ENCODE results near the gene PAX8. TPM values are rescaled to one million over a fixed set of nuclear protein-coding genes. Genes with fewer than 3 reads are reported as not detected.

The PAX8 gene
- total RNA-seq, 1 experiment from 2014 or later: 0.15 TPM

GRCh38 chr2:113219525-113219888 is 59.2 kb downstream of the PAX8 start:
- in situ Hi-C loops (cut with HindIII; ENCODE audit: low pct_unique_long_range_greater_than_20kb, low sequenced_read_pairs): no loop called here
- intact Hi-C loops (cut with micrococcal nuclease; ENCODE audit: unreplicated experiment): no loop called here
- CTCF ChIA-PET: no interaction called here
- Histone ChIP-seq H3K36me3 (ENCODE audit: control insufficient read depth, insufficient read depth, low read length) (no peaks in the 10 kb centered on the region), H3K9me3 (ENCODE audit: control insufficient read depth, insufficient read depth, low read depth, low read length) (no peaks in the 10 kb centered on the region), H3K4me3 (ENCODE audit: low read depth in 2 of 2, low read length in 2 of 2) (no peak overlapping the region), H3K27ac (ENCODE audit: low read length) (no peak overlapping the region), H3K27me3 (ENCODE audit: control insufficient read depth, insufficient read depth, low read length) (no peaks in the 10 kb centered on the region), H3K4me1 (ENCODE audit: control insufficient read depth, insufficient read depth, low read length) (no peaks in the 10 kb centered on the region)
- TF ChIP-seq, protein P1, sequence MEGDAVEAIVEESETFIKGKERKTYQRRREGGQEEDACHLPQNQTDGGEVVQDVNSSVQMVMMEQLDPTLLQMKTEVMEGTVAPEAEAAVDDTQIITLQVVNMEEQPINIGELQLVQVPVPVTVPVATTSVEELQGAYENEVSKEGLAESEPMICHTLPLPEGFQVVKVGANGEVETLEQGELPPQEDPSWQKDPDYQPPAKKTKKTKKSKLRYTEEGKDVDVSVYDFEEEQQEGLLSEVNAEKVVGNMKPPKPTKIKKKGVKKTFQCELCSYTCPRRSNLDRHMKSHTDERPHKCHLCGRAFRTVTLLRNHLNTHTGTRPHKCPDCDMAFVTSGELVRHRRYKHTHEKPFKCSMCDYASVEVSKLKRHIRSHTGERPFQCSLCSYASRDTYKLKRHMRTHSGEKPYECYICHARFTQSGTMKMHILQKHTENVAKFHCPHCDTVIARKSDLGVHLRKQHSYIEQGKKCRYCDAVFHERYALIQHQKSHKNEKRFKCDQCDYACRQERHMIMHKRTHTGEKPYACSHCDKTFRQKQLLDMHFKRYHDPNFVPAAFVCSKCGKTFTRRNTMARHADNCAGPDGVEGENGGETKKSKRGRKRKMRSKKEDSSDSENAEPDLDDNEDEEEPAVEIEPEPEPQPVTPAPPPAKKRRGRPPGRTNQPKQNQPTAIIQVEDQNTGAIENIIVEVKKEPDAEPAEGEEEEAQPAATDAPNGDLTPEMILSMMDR (IDR thresholded peaks at IDR 0.05): no peak
- TF ChIP-seq POLR2AphosphoS5 (IDR thresholded peaks at IDR 0.05; ENCODE audit: low read depth, low read length) (no peak), TCF7L2 (IDR thresholded peaks at IDR 0.05; ENCODE audit: low read depth, low read length) (no peak), REST (IDR thresholded peaks at IDR 0.05; ENCODE audit: insufficient read depth in 1 of 2, low read depth in 2 of 2, low read length in 1 of 2) (no peak), SIN3A (IDR thresholded peaks at IDR 0.05; ENCODE audit: borderline replicate concordance, insufficient read depth, low read depth, low read length) (no peak)
- POLR2A ChIA-PET: no interaction called here
- BruUV-seq (replicated peaks): no TSS peak
- DNase-seq (ENCODE audit: low read depth, low spot score): no peak
- ATAC-seq: no peak

DNA sequence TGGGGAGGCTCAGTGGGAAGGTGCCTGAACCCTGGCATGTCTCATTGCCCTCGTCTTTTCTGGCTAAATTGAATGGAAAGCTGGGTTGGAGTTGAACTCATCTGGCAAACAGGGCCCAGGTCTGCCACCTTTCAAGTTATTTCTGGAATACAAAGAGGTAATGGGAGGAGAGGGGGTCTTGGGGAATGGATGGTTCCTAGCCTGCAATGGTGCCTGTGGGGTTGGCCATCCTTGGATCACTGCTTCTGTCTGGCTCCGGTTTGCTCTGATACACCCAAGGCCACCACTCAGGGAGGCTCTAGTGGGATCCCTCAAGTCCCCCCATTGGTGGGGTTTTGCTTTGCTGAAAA is 59.7 kb downstream of the PAX8 start:
- POLR2A ChIA-PET: no interaction called here
- ATAC-seq (no peak), DNase-seq (ENCODE audit: low read depth, low spot score) (no peak)
- no TSS peak for BruUV-seq (replicated peaks)
- intact Hi-C loops (cut with micrococcal nuclease; ENCODE audit: unreplicated experiment): no loop called here
- Histone ChIP-seq H3K4me3 (ENCODE audit: low read depth in 2 of 2, low read length in 2 of 2) (no peak overlapping the region), H3K36me3 (ENCODE audit: control insufficient read depth, insufficient read depth, low read length) (no peaks in the 10 kb centered on the region), H3K4me1 (ENCODE audit: control insufficient read depth, insufficient read depth, low read length) (no peaks in the 10 kb centered on the region), H3K27ac (ENCODE audit: low read length) (no peak overlapping the region), H3K27me3 (ENCODE audit: control insufficient read depth, insufficient read depth, low read length) (no peaks in the 10 kb centered on the region), H3K9me3 (ENCODE audit: control insufficient read depth, insufficient read depth, low read depth, low read length) (no peaks in the 10 kb centered on the region)
- CTCF ChIA-PET: no interaction called here
- in situ Hi-C loops (cut with HindIII; ENCODE audit: low pct_unique_long_range_greater_than_20kb, low sequenced_read_pairs): no loop called here
- TF ChIP-seq SIN3A (IDR thresholded peaks at IDR 0.05; ENCODE audit: borderline replicate concordance, insufficient read depth, low read depth, low read length): no peak
- no peak for TF ChIP-seq REST (IDR thresholded peaks at IDR 0.05; ENCODE audit: insufficient read depth in 1 of 2, low read depth in 2 of 2, low read length in 1 of 2)
- TF ChIP-seq POLR2AphosphoS5 (IDR thresholded peaks at IDR 0.05; ENCODE audit: low read depth, low read length): no peak
- TF ChIP-seq, protein P1 (IDR thresholded peaks at IDR 0.05): no peak
- TF ChIP-seq TCF7L2 (IDR thresholded peaks at IDR 0.05; ENCODE audit: low read depth, low read length): no peak

Measured in Panc1 (cell line).